GM18951 (cell line): Measurements from ENCODE around the gene MYL4.

Experiments
- POLR2A ChIP-seq: IDR thresholded peaks from 4 replicates; pipeline ENCODE4 v1.6.1; 2011; ENCODE audit warnings: mild to moderate bottlenecking; ENCODE audit not compliant: insufficient read length, insufficient read depth; ENCODE audit errors: extremely low read depth
- in situ Hi-C: fragments of 300-500 bp; cut with MboI; formaldehyde crosslinking; loops from one replicate; pipeline ENCODE4 v1.12.0; 2022; ENCODE audit warnings: low sequenced_read_pairs, mixed read lengths, inconsistent platforms; ENCODE audit not compliant: unreplicated experiment

Gene MYL4

GRCh38 chr17:47184681-47185080 is 24.5 kb upstream of the MYL4 start:
- in situ Hi-C loops = no loop called here
- TF ChIP-seq POLR2A = no peak

- in situ Hi-C loops = no loop called here
- no peak for TF ChIP-seq POLR2A
Observed at GRCh38 chr17:47188271-47188875, 20.8 kb upstream of the MYL4 start.

DNA sequence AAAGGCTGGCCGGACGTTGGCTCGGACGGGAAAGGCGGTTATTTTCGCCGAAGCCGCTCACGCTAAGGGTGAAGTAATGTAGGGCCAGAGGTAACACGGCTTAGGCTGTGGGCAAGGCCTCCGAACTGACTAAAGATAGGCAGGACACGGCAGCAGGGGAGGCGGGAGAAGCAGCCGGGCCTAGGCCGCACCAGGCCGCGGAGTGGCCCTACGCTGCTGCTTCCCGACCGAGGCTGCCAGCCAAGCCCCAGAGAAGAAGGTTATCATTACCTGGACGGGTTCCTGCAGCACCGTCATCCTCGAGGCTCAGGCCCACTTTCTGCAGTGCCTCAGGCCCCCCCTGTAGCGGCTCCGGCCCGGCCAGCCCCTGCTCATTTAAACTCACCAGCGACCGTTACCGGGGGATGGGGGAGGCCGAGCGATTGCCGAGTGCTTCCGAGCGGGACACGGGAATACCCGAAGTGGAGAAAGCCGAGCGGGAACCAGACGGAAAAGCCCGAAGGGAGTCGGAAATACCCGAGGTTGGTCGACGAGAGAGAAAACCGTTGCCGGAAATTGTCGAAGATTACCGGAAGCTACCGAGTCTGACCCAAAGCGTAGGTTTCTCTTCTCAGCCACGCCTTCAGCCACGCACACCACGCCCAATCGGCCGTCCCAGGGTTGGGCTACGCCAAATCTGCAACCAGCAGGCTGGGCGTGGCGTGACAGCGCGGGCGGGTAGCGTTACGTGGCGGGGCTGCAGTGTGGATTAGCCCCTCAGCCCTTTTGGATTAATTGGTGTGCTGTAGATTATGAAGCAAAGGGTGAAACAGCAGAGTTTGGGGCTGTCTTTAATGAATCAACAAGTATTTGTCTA is 20.0 kb upstream of the MYL4 start, which contains the start of gene CDC27:
Gene CDC27, minus strand, starts transcription at position 420 of the 856 bp plus-strand sequence. Its CDS starts 123 bp downstream, at position 297.
- in situ Hi-C loops = no loop called here
- TF ChIP-seq POLR2A = peak; percentile 68

DNA sequence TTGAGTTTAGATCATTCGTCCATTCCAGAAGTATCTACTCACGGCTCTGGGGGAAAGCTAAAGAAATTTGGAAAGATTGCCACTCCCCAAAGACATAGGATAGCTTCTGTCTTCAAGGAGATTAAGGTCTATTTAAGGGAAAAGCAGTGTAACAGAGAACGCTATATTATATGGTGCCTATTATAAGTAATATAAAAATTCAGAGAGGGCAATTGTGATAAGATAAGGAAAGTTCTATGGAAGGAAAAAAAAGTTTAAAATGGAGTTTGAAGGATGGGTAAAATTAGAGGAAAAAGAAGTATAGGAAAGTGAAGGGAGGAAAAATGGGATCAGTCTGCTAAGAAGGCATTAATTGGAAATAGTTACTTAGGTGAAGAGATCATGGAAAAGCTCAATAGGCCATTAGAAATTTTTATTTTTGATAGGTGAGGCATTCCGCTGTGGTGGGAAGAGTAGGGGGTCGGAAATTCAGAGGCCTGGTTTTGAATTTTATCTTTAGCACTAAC is 19.4 kb upstream of the MYL4 start:
- no peak for TF ChIP-seq POLR2A
- in situ Hi-C loops = no loop called here

DNA sequence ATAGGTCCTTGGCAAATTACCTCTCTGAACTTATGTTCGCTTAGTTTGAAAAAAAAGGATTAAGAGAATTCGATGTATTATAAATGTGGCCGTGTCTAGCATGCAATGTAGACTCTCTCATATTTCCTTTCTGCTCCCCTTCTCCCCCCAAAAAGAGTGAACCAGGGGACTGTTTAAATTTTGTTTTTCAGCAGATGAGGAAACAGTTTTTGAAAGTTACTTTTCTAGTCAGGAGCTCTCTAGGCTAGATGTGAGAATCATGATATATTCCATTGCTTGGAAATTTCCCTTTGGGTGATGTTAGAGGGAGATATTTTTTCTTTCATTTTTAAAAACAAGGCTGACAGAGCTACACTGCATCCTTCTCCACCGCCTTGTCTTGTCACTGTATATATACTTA is 18.9 kb upstream of the MYL4 start:
- no peak for TF ChIP-seq POLR2A
- in situ Hi-C loops = no loop called here

GRCh38 chr17:47190770-47191169 is 18.4 kb upstream of the MYL4 start:
- in situ Hi-C loops = no loop called here
- TF ChIP-seq POLR2A = no peak

GRCh38 chr17:47192554-47192953 is 16.6 kb upstream of the MYL4 start:
- TF ChIP-seq POLR2A = no peak
- in situ Hi-C loops = no loop called here

GRCh38 chr17:47193931-47194511 is 15.1 kb upstream of the MYL4 start:
- in situ Hi-C loops = no loop called here
- no peak for TF ChIP-seq POLR2A

DNA sequence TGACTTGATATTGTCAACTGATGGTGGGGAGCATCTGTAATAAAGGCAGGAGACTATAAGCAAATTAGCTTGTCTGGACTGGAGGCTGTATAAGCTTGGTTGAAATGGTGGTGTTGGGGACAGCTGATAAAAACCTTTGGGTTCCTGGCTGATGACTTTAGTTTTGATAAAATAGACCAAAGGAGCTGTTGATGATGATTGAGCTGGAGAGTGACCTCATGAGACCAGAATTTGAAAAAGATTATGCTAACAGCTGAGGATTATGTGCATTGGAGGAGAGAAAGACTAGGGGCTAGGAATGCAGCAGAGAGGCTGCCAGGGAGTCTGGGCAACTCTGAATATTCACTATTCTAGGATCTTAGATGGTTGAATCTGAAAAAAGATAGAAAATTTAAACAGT is 11.3 kb upstream of the MYL4 start:
- no peak for TF ChIP-seq POLR2A
- in situ Hi-C loops = no loop called here

DNA sequence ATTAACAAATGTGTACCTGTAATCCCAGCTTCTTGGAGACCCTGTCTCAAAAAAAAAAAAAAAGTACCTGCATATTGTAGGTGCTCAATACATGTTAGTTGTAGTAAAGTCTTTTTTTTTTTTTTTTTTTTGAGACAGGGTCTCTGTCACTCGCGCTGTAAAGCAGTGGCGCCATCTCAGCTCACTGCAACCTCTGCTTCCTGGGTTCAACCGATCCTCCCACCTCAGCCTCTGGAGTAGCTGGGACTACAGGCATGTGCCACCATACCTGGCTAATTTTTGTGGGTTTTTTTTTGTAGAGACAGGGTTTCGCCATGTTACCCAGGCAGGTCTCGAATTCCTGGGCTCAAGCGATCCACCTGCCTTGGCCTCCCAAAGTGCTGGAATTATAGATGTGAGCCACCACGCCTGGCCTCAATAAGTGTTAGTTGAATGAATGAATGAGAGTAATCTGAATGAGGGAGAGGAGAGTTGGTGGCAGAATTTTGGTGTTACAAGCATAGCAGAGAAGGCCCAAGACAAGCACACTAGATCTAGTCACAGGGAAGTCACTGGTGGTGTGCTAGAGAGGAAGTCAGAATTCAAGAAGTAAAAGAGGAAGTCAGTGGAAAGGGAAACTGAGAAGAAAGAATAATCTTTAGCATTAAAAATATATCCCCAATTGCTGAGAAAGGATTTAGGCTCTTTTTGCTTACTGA is 9.4 kb upstream of the MYL4 start:
- TF ChIP-seq POLR2A = no peak
- in situ Hi-C loops = no loop called here

GRCh38 chr17:47200325-47200664 is 8.9 kb upstream of the MYL4 start:
- in situ Hi-C loops = no loop called here
- no peak for TF ChIP-seq POLR2A

DNA sequence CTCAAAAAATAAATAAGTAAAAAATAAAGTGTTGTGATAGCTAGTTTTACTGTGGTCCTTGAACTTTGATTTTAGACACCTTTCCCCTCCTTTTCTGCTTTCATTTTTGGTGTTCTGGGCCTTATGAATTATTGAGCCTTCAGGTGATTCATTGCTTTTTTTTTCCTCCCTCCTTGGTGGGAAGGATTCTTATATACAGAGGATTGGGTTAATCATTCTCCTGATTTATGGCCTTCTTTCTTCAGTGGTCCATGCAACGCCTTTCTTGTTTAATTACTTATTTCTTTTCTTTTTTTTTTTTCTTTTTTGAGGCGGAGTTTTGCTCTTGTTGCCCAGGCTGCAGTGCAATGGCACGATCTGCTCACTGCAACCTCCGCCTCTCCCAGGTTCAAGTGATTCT is 8.0 kb upstream of the MYL4 start:
- in situ Hi-C loops = no loop called here
- TF ChIP-seq POLR2A = no peak
